ENCODE results near the gene DCTN3. TPM values are rescaled to one million over a fixed set of nuclear protein-coding genes. Genes with fewer than 3 reads are reported as not detected.

DCTN3 gene
- total and polyA plus RNA-seq, 12 donors = 30.5 to 143 (median 127) TPM

- intact Hi-C loops (cut with DNase I) = loop anchor here (1.0 to 10.0 kb wide), 14 partner anchors 42 to 337 kb away; no protein-coding TSS in a partner anchor
- 7% methylated on average over 56 to 60 of the region's 60 CpGs for WGBS, 2 donors
- Histone ChIP-seq H3K36me3 (no peaks in the 10 kb centered on the region), H3K4me3 (peak overlapping the region in 9 of 10 donors; percentile 32 to 57 (median 51)), H3K4me1 (peaks cover 16 to 53% (median 38%) of the 10 kb centered on the region in 9 donors), H3K9me3 (no peaks in the 10 kb centered on the region), H3K27ac (peak overlapping the region in 6 of 10 donors; percentile 12 to 54 (median 32)), H3K27me3 (peaks cover 0 to 86% (median 56%) of the 10 kb centered on the region in 7 donors)
- DNase-seq (peak; percentile 85 to 90), ATAC-seq (peak; percentile 81 to 96 (median 89))
- peak; percentile 82 to 95 (median 92) for TF ChIP-seq CTCF (IDR thresholded peaks at IDR 0.05)
These were observed 28.9 kb downstream of the DCTN3 start for GRCh38 chr9:34591248-34591916.

GRCh38 chr9:34590381-34591247 lies 29.7 kb downstream of the DCTN3 start:
- H3K4me3 ChIP-seq = peak overlapping the region in 9 of 10 donors; percentile 32 to 57 (median 51)
- TF ChIP-seq CTCF (IDR thresholded peaks at IDR 0.05) = no peak
- peak overlapping the region in 7 of 10 donors; percentile 12 to 54 (median 31) for H3K27ac ChIP-seq
- WGBS, 2 donors = 24 to 28% methylated on average over 40 of the region's 40 CpGs
- H3K9me3 ChIP-seq = no peaks in the 10 kb centered on the region
- peak; percentile 2 to 39 (median 18) for ATAC-seq
- H3K27me3 ChIP-seq = peaks cover 0 to 94% (median 64%) of the 10 kb centered on the region in 7 donors
- peak in 1 of 2 donors; percentile 32 for DNase-seq
- intact Hi-C loops (cut with DNase I) = loop anchor here (1.0 to 10.0 kb wide), 14 partner anchors 41 to 336 kb away; no protein-coding TSS in a partner anchor
- peaks cover 16 to 53% (median 38%) of the 10 kb centered on the region in 9 donors for H3K4me1 ChIP-seq
- no peaks in the 10 kb centered on the region for H3K36me3 ChIP-seq

GRCh38 chr9:34589636-34590380 lies 30.5 kb downstream of the DCTN3 start, which contains the start of gene CNTFR:
CNTFR (minus strand) TSS chr9:34589724; CDS start chr9:34568981, 20,743 bp downstream.
- H3K36me3 ChIP-seq = no peaks in the 10 kb centered on the region
- DNase-seq (peak in 1 of 2 donors; percentile 54), ATAC-seq (peak in 3 of 8 donors; percentile 10 to 32 (median 12))
- 1% methylated on average over 53 to 103 of the region's 104 CpGs for WGBS, 2 donors
- H3K27me3 ChIP-seq = peaks cover 0 to 100% (median 72%) of the 10 kb centered on the region in 7 donors
- peak within 1 kb of the TSS in 9 of 10 donors; percentile 25 to 57 (median 51) for H3K4me3 ChIP-seq
- H3K9me3 ChIP-seq = no peaks in the 10 kb centered on the region
- intact Hi-C loops (cut with DNase I) = loop anchor here (2.0 to 10.0 kb wide), 10 partner anchors 41 to 335 kb away; no protein-coding TSS in a partner anchor
- TF ChIP-seq CTCF (IDR thresholded peaks at IDR 0.05) = no peak
- H3K4me1 ChIP-seq = peaks cover 16 to 53% (median 38%) of the 10 kb centered on the region in 9 donors
- H3K27ac ChIP-seq = peak within 1 kb of the TSS in 5 of 10 donors; percentile 13 to 44 (median 25)

Data from heart right ventricle (tissue), 16 donors.